Cerebellar nuclear complex (tissue), 1 donor: ENCODE results near the gene PER1.
"Not testable (repeated sequence)": the region's sequence is repeated elsewhere in the genome, so short reads cannot be mapped to it uniquely, and the experiment has no call there.

Source experiments
- DNase-seq, 2 experiments: peaks; one replicate each; lab custom pipeline; 2025; lab: John Stamatoyannopoulos, UW

The PER1 gene

GRCh38 chr17:8119581-8120519 lies 32.4 kb downstream of the PER1 start:
- peak; percentile 54 to 76 for DNase-seq

- peak; percentile 63 to 76 for DNase-seq
Observed at GRCh38 chr17:8118769-8119580, 33.2 kb downstream of the PER1 start.

GRCh38 chr17:8117980-8118768 lies 34.0 kb downstream of the PER1 start, which contains the start of gene ALOXE3:
TSS of gene ALOXE3 (minus strand) at chr17:8118514. CDS start at chr17:8117990, 524 bp downstream.
- peak in 1 of 2 experiments; percentile 34 for DNase-seq

DNA sequence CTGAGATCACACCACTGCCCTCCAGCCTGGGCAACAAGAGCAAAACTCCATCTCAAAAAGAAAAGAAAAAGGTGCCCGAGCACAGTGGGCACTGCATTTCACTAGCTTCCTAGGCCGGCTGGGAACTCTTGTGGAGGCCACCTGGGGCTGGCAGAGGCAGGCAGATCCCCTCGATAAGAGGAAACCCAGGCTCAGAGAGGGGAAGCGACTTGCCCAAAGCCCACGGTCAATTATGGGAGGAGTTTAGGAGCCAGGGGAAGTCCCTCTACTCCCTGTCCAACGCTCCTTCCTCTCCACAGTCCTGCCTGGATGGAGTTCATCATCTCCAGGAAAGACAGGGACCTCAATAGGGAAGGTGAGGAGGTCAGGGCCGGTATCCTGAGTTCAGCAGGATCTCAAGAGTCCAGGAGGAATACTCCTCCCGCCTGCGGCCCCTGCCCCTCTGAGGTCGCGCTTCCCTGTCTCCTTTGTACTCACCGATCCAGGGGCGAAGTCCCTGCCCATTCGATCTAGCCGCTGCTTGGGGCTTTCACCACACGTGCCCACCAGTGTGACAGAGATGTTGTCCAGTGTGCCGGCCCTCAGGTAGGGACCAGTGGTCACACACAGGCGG lies 34.7 kb downstream of the PER1 start:
- DNase-seq = no peak

DNA sequence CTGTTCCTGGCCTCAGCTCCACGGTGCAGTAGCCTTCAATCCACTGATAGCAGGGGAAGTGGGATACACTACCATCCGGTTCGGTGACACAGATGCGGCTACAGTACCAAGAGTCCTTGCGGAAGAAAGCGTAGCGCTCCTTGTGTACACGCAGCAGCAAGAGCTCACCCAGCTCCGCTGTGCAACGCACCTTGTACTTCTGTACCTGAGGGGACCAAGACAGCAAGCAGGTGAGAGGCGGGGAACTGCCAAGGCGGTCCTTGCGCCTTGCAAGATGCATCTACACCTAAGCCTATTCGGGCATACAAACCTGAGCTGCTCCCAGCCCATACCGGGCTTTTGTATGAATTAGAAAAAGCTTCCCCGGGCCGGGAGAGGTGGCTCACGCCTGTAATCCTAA lies 35.4 kb downstream of the PER1 start:
- DNase-seq = no peak

- DNase-seq = no peak
Observed at GRCh38 chr17:8110907-8111306, 41.3 kb downstream of the PER1 start.

- no peak for DNase-seq
Observed at GRCh38 chr17:8110456-8110804, 41.8 kb downstream of the PER1 start.

DNA sequence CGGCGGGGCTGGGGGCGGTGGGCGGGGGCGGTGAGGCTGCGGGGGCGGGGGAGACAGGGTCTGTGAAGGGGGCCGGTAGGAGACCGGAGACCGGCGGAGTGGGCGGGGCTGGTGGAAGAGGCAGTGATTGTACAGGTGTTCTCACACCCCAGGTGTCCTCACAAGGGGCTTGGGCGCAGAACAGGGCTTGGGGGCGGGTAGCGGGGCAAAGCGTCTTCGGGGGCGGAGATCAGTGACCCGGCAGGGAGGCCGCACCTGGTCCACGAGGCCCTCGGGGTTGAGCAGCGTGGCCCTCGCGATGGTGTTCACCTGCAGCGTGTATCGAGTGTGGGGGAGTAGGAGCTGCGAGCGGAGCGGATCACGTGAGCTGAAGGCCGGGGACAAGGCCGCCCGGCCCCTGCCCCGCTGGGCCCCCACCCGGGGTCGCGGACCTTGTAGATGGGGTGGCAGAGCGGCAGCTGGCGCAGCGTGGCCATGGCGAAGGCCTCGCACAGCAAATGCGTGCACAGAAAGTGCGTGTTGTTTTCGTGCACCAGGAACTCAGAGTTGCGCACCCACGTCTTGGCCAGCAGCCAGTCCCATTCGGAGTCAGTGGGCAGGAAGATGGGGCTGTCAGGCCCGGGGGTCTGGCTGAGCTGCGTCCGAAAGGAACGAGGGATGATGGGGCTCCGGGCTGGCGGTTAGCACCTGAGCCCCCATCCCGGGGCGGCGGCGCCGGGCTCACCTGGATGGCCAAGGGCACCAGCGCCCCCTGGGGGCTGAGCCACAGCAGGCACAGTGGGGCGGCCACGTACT lies 42.3 kb downstream of the PER1 start:
- DNase-seq = no peak

DNA sequence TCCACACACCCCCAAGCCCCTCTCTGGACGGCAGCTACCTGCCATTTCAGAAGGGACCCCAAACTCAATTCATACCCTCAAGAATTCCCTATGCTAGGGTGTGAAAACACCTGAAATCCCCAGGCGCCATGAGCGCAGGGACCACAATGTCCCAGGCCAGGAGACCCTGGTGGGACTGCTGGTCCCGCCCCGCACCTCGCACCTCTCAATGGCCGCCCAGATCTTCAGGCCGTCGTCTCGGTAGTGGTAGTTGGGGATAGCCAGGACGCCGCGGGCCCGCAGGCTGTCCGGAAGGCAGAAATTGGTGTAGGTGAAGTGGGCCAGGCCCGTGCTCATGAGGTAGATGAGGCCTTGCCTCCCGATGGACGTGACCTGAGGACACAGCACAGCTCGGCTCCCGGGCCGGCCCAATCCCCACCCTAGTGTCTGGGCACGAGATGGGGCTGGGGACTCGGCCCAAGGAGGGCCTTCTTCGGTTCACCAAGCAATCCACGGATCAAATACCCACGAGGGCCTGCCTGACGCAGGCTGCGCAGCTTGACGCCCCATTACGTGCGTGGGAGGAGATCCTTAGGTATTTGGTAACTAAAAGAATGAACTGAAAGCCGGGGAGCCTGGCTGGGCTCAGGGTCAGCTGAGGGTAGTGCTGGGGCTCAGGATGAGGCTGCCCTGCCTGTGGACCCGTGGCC lies 43.1 kb downstream of the PER1 start:
- DNase-seq = no peak

DNA sequence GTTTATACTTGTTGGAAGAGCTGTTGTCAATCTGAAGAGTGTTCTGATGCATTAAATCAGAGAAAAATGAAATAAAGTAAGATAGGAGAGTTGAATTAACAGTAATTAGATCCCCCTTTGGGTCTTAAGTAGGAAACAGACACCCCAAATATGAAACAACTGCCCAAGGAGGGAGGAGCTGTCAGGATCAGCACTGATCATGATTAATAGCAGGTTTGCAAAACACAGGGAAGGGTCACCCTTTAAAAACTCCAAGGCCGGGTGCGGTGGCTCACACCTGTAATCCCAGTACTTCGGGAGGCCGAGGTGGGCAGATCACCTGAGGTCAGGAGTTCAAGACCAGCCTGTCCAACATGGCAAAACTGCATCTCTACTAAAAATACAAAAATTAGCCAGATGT lies 45.2 kb downstream of the PER1 start:
- DNase-seq = not testable (repeated sequence)

GRCh38 chr17:8105957-8106398 lies 46.2 kb downstream of the PER1 start:
- no peak for DNase-seq

DNA sequence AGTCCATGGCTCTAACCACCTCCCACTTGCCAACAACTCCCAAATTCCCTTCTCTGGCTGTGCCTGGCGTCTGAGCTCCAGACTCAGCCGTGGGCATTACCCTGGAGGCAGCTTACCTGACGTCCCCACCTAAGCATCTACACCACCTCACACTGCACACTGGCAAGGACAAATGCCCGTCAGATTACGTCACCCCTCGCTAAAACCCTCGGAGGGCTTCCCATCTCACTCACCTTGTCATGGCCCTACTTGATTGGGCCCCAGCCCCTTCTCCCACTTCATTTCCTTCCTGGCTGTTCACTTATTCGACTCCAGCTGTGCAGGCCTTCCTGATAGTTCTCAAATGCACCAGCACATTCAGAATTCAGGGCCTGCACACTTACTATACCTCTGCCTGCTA lies 47.3 kb downstream of the PER1 start:
- no peak for DNase-seq

DNA sequence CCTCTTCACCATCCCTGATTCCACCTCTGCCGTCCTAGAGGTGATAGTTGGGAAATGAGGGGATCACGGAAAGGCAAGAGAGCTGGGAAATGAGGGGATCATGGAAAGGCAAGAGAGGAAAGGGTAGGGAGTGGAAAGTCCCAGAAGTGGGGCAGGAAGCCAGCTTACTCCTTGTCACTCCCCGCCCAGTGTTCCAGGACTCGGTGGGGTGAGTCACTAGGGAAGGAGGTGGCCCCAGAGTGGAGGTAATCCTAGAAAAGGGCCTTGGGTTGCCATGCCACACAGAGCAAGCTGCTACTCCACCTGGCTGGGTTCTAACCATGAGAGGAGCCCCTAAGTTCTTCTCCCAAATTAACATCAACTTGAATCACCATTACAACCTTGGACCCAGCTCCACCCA lies 48.7 kb downstream of the PER1 start:
- no peak for DNase-seq

GRCh38 chr17:8101721-8102120 lies 50.5 kb downstream of the PER1 start:
- no peak for DNase-seq

GRCh38 chr17:8100763-8101162 lies 51.4 kb downstream of the PER1 start:
- DNase-seq = no peak

- no peak for DNase-seq
Observed at GRCh38 chr17:8100111-8100510, 52.1 kb downstream of the PER1 start.

DNA sequence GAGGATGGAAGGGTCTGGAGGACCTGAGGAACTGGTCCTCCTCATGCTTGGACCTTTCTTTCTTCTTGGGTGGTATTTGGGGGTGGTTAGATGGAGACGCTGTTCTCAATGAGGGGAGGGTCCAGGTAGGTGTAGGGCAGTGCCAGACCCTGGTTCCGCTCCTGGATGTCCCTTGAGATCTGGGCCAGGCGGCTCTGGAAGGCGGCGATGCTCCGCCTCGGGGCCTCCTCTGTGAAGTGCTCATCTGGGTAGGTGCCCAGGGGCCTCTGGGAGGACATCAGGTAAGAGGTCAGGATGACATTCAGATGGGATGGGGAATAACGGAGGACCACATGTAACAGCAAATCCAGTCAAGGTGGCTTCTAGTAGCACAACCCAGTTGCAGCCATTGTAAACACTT lies 55.7 kb downstream of the PER1 start:
- DNase-seq = no peak

DNA sequence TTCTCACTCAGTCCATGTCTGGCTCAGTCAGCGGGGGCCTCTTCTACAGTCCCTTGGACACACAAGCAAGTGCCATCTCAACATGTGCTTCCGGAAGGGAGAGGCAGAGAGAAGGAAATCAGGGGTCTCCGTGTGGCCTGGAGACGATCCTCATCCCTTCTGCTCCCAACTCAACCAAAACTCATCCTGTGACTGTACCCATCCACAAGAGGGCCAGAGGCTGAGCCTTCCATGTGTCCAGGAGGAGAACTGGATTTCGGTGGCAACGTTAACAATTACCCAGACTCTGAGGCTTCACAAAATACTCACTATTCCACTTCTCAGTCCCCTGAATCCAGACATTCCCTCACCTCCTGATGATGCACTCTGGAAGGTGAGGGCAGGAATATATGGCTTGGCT lies 56.8 kb downstream of the PER1 start:
- DNase-seq = no peak

DNA sequence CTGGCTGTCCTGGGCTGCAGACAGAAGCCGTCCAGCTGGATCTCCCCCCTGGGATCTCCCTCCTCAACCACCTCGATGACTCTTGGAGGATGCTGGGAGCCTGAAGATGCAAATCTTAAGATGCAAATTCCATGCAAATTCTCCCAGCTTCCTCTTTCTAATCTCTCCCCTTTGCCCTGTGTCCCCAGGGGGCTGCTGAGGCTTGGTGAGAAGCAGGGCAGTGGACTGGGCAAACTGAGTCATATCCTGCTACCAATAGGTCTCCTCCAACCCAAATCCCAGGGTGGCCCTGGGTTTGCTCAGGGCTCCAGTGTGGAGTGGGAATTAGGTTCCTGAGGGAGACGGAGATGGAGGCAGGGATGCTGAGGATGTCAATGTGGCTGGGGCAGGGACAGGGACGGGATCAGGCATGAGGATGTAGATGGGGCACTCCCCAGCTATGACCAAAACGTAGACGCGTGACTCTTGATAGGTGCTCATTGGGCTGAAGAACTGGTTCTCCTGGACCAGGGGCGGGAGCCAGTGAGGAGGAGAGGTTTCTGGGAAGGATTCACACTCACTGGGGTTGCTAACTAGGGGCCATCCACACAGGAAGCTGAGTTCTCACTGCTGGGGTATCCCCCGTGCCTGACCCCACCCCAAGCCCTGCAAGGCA lies 61.0 kb downstream of the PER1 start:
- DNase-seq = no peak
